Stimulated activated CD4-positive, alpha-beta T cell treated with anti-CD3 and anti-CD28 coated beads, Interleukin-2, amount 100 ng/mL, for 48 hours (primary cell): ENCODE data around the gene IL36A.

ENCODE experiments used
- DNase-seq, 2 donors: peaks; one replicate each; pipeline ENCODE4 v3.0.0-alpha.2; 2020

Gene IL36A

DNA sequence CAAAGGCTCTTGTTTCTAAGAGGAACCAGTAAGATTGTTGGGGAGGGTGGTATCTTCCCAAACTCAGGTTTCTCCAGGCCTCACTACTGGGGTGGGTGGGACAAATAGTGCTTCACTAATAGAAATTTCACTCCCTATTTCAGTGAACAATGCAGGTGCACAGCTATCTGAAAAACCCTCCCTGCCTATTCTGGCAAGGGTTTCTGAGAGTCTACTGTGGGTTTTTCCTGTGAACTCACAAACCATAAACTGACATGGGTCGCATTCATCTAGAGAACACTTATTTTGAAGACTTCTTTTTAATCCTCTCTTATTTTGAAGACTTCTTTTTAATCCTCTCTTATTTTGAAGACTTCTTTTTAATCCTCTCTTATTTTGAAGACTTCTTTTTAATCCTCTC lies 4.4 kb downstream of the IL36A start:
- DNase-seq, result no peak

DNA sequence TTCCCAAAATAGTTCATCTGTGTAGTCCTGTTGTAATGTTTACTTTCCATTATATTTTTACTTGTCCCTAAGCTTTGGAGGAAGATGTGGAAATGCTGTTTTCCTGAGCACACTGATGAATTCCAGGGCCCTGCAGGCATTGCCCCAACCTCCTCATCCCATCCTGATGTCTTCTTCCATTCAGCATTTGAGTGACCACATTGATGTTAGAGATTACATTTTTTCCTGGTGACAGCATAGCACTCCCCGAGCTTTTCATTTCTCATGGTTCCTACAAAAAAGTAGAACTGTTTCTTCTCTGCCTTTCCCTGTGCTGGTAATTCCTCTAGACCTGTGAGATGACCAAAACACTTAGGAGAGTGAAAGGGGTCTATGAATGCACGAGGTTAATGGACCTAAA lies 4.8 kb downstream of the IL36A start:
- DNase-seq, result no peak

DNA sequence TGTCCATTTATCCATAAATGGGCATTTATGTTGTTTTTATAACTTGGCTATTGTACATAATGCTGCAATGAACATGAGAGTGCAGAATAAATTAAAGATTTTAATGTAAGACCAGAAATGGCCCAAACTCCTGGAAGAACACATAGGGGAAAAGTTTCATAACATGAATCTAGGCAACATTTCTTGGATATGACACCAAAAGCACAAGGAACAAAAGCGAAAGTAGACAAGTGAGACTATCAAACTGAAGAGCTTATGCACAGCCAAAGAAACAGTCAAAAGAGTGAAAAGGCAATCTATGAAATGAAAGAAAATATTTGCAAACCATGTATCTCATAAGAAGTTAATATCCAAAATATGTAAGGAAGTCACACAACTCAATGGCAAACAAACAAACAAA lies 5.8 kb downstream of the IL36A start:
- DNase-seq, result no peak

DNA sequence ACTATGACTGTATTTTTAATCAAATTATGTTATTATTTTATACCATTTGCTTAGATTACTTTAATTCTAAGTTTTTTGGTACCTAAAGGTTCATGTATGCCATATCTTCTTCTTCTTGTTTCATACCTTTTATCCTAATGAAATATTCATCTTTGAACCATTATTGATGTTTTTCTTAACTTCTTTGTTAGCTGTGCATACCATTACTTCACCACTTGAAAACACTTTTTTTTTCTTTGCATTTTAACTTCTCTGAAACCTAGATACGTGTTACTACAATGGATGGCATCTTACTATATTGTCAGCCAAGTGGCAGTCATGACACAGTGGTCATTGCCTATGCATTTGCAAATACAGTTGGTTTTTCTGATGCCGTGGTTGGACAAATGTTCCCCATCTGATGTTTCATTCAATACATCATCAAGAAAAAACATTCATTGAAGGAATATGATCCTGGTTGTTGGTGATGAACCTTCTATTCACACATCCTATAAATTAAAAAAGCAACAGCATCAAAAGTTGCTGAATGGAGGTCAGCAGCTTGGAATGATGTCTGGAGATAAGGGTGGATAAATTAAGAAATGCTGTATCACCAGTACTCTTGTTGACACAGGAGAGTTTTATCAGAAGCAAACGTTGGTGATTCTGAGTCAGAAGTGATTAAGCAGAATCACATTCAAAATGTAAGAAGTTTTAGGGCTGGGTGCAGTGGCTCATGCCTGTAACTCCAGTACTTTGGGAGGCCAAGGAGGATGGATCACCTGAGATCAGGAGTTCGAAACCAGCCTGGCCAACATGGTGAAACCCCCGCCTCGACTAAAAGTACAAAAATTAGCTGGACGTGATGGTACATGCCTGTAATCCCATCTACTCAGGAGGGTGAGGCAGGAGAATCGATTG lies 7.4 kb downstream of the IL36A start:
- no peak for DNase-seq

DNA sequence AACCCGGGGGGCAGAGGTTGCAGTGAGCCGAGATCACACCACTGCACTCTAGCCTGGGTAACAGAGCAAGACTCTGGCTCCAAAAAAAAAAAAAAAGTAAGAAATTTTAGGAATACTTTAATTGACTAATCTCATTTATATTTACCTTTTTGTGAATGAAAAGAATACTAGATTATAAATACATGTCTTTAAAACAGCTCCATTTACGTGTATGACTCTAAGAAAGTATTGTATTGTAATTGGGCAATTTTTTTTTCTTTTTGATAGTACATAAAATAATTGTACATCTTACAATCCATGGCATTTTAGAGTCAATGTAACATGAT lies 8.0 kb downstream of the IL36A start:
- DNase-seq, result no peak

DNA sequence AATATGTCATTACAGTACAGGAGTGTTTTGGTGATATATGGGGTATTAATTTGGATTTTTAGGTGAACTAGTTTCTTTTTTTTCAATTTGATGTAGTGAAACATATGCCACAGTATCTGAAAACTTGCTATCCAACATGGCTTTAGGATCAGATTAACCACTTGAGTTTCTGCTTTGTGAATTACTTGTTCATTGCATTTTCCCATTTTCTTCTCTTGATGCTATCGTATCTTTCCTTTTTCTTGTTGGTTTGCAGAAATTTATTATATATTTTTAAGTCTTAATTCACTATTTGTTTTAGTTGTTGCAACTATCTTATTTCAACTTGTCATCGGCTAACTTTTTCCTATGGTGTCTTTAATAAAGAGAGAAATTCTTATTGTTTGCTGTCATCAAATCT lies 8.8 kb downstream of the IL36A start:
- no peak for DNase-seq

DNA sequence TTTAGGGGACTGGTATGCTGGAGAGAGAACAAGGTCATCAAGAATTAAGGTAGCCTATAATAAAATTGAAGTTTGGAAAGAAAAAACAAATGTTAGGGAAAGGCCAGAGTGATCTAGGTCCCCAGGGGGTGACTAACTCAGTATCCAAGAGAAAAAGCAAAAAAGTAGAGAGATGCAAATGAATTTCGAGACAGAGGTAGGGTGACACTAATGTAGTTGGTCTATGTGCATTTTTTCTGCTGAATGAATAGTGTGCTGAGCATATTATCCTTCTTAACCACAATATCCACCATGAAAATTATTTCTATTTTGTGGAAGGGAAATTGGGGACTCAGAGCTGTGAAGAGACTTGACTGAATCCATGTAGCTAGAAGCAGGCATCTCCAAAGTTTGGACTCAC lies 9.8 kb downstream of the IL36A start:
- DNase-seq, result no peak

DNA sequence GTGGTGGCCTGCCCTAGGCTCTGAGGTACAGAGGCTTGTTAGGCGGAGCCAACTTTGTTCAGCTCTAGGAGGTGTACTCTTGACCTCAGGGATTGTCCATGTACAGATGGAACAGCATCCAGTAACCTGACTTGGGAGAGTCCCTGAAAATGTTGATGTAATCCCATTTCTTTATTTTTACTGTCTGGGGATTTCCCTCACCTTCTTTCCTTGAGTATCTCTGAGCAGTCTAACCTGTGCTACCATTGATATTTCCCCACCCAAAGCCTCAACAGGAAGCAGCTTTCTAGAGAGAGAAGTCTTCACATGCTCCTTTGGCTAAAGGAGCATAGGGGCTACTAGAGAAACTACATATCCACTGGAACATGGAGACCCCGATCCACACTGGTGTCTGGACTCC lies 10.4 kb downstream of the IL36A start:
- no peak for DNase-seq

DNA sequence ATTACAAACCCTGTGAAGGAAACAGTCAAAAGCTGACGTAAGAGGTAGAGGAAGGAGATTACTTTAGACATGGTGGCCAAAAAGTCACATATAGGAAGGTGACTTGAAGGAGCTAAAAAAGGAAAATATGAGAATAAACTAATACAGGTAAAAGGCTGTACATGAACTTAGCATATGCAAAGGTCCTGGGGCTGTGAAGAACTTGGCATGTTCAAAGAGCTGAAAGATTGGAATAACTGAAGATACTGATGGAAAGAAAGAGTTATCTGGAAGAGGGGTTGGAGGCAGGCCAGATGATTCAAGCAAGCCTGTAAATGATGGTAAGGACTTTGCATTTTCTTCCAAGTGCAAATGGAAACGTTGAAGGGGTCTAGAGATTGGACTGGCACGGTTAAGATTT lies 13.2 kb downstream of the IL36A start:
- no peak for DNase-seq

DNA sequence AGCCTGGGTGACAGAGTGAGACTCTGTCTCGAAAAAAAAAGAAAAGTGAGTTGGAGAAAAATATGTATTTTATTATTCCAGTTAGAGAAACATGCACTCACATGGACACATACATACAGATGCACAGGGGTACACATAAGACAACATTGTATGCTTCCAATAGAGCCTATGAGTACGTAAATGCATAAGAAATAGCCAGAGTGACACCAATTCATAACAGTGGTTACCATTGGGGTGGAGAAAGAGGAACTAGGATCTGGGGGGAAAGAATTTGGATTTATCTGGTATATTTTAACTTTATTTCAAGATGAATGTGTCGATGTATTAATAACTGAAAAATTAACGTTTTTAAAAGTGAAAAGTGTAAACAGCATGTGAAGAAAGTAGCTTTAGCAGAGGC lies 16.1 kb downstream of the IL36A start:
- no peak for DNase-seq

DNA sequence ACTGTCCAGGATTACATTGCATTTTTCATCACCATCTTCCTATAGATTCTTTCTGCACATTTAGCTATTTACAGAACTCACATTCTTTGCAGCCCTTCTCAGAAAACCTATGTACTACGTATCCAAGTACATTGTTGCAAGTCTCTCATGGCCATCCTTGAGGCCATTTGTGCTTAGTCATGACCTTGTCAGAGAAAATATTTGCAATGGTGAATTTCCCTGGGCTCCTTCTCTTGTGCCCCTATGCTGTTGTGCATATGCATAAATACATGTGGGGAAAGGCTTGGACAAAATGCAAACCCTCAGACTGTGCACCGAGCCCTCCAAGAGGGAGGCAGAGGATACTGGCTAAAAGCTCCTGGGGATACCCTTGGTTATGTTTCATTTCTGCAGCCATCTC lies 19.5 kb downstream of the IL36A start:
- DNase-seq, result no peak

DNA sequence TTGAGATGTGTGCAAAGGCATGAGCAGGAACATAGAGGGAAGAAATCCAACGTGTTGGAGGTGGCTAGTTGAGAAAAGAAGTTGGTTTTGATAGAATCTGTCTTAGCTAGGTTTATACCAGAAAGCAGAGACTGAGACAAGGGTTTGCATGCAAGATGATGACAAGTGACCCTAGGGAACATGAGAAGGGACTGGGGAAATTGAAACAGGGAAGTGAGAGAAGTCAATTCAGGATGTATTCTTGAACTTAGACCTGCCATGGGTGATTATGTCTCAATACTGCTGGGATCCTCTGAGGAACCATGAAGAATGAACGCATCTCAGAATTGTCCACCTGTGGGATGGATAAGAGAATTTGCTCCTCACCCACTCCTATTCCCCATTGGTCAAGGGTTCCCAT lies 20.5 kb downstream of the IL36A start:
- DNase-seq, result no peak

DNA sequence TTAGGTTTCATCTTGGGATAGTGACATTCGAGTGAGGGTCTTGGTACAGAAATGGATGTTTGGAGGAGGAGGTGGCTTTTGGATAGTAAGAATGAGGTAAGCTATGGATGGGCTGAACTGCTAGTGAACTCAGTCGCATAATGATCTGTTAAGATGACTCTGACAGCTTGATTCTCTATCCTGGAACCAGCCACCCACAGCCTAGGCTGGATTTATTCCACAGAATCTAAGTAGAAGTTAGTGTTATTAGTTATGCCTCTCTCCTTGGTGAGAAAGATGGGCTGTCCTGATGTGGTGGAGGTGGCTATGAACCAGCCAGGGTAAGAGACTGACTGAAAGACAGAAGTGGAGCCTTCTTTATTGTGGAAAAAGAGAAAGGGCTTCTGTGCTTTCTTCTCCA lies 22.4 kb downstream of the IL36A start:
- no peak for DNase-seq

DNA sequence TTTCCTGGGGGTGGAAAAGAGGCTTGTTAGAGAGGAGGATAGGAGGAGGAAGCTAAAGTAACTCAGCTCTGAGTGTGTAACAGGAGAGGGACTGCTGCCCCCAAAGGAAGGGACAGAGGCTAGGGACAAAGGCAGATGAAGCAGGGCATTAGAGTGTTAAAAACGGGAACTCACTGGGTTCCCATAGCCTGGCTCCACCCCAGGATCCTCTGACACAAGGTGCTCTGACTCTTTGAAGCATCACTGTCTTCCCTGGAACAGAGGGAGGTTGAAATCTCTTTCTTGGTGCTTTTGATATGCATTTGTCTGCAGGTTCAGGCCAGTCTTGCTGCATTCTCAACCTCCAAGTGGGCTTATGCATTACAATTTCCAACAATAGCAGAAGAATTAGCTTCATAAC lies 22.9 kb downstream of the IL36A start:
- DNase-seq, result no peak

DNA sequence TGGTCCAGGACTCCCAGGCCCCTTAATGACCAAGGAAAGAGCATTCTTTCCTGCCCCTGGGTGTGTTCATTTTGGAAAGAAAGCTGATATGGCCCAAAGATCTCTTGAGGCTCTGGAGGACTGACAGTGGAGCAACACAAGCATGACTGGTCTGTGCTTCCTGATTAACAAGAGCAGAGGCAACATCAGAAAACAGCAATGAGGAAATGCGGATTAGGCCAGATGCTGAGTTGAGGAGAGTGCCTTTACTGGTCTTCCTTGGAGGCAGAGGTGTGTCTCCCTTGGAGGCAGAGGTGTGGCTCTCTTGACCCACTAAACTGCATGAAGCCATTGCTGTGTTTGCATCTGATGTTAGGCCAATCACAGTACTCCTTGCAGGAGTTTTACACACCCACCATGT lies 27.5 kb downstream of the IL36A start:
- DNase-seq, result no peak

DNA sequence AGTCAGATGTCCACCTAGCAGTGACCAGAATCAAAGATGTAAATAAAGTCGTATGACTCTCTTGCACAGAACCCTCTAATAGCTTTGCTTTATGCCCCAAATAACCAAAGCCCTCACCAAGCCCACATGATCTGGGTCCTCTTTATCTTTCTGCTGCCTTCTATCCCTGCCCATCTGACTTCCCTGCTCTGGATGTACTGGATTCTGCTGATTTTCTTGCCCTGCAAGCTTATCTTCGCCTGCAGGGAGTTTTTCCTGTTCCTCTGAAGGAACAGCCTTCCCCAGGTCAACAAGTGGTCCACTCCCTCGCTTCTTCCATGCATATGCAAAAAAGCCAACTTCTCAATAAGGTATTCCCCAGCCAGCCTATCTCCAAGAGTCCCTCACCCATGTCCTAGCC lies 28.8 kb downstream of the IL36A start:
- DNase-seq, result no peak

DNA sequence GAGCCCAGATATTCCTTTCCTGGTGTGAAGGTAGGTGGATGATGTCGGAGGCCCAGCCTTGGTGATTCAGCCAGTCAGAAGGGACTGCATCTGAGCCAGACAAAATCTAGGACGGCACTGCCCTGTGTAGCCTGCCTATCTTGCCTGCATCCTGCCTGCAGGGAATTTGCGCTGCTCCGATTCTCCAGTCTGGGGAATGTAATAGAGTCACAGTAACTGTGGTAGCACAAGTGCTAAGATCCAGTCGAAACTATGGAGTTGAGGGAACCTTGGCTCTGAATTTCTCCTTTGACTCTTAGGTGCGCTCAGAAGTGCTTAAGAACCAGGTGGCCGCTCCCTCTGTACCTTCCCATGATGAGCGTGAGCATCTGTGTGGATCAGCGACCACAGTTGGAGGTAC lies 31.5 kb downstream of the IL36A start:
- DNase-seq, result no peak

DNA sequence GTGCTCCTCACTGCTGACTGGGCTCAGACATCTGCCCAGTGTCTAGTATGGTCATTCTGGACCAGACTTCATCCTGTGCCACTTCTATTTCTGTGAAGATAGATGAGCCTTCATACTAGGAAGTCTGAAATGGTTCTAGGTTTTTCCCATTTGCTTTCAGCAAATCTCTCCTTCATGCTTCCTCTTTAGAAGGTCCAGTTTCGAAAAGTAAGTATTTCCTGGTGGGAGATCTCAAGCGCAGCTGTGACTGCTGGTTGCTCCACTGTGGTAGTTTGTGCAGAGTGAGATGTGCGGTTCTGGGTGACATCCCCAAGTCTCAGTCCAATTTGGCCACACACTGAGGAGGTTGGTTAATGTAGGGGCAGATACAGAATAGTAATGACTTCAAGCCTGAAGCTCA lies 33.0 kb downstream of the IL36A start:
- no peak for DNase-seq

DNA sequence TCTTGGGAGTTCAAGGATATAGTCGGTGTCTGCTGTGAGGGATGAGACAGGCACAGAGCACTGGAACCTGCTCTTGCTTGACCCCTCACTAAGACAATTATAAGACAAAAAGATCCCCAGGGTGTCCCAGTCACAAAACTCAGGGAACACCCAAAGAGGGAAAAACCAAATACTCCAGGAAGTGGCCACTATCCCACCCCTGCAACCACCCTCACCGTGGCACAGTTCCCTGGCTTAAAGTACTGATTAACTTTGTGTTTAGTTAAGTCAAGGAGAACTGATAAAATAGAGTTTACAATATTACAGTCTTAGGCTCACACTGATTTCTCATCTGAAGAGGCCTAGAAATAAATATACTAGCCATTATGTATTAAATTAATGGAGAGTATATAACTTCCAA lies 33.9 kb downstream of the IL36A start:
- no peak for DNase-seq

DNA sequence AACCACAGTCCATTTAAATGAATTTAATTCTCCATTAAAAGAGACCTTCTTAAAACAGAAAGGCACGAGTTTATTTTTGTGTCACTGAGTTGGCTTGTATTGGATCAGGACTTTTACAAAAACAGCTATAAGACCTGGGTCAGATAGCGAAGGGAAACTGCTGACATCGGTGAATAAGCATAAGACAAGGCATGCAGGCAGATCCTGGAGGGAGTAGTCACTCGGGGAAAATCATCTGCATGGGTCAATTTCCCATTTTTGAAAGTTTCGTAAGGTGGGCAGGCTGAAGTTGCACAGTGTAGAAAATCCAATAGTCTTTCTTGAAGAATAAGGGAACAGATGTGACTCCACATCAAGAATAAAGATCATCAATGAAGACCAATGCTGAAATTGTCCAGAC lies 34.5 kb downstream of the IL36A start:
- no peak for DNase-seq

DNA sequence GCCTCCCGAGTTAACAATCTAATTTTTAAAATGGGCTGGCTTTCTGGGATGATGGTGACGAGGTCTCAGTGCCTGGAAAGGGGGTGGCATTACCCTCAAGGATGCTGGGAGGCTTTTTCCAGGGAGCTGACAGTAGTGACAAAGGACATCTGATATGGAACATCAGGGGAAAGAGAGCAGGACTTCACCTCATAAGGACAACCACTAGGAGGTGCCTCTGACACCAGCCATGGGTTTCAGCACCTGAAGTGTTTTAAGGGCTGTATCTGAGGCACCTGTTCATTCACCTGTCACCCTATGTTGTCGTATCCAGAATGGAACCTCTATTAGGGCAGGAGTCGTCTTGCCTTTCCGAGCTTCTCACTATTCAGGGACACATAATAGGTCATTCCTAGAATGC lies 36.6 kb downstream of the IL36A start:
- no peak for DNase-seq

DNA sequence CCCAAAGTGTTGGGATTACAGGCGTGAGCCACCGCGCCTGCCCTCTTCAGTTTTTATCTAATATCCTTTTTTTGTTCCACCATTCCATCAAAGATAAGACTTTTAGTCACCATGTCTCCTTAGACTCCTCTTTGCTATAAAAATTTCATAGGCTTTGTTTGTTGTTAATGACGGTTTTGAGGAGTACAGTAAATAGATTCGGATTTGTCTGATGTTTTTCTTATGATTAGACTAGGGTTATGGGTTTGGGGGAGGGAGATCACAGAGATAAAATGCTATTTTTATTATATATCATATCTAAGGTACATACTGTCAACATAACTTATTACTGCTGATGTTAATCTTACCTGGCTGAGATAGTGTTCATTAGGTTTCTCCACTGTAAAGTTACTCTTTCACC lies 41.2 kb downstream of the IL36A start:
- no peak for DNase-seq

DNA sequence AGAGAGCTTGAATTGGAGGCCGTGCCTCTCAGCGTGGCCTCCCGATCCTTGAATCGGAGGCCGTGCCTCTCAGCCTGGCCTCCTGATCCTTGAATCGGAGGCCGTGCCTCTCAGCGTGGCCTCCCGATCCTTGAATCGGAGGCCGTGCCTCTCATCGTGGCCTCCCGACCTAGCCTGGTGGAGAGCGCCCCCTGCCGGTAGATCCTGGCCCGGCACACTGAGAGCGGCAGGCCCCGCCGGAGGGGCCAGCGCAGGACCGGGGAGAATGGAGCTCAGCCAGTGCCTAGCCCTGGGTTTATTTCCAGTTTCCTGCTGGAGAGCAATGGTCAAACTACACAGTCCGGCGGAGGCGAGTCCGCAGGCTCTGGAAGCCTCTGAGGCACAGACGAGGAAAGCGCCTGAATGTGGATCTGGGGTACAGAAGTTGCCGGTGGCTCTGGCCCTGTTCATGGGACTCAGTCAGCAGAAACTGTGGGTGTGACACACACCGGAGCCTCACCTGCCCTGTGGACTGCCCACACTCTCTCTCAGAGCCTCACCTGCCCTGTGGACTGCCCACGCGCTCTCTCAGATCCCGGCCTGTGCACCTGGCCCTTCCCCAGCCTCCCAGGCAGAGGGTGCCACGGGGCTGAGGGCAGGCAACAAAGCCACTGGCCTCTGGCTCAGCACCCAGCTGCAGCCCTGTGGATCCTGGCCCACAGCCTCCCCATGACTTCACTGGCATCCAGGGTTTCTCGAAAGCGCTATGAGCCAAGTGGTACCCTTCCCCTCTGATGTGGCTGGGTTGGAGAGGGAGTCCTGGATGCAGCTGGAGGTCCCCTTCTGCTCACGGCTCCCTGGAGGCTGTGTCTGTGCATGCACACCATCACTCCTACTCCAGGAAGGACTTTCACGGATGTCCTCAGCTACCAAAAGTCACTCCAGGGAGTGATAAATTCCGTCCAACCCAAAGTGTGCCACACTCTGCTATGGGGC lies 45.9 kb downstream of the IL36A start:
- DNase-seq, result no peak

DNA sequence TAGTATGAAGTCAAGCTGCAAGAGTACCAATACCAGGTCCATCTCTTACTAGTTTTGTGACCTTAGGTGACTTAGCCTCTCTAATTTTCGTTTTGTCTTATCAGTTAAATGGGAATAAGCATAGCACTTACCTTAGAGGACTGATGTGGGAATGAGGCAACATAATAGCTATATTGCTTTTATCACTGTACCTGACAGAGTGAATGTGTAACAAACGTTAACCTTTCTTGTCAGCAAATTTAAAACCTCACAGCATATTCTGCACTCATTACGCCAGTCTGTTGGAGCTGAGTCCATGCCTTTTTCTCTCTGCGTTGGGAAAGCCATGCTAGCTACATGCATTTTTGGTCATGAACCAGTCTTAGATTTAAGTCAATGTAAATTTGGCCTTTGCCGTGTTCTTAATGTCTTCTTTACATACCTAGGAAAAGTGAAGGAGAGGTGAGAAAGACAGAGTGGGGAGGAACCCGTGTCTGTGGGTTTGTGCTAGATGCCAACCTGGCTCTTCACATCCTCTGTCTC lies 47.2 kb downstream of the IL36A start, which contains the start of gene IL36B:
Gene IL36B, minus strand, starts transcription at position 472 of the 522 bp plus-strand sequence.
- no peak for DNase-seq
